Measurements from ENCODE around the gene KRTAP4-16.

GRCh38 chr17:41133880-41134735 lies 32.1 kb upstream of the KRTAP4-16 start:
- TF ChIP-seq CTCF (IDR thresholded peaks at IDR 0.05 in 8 of 11, conservative IDR thresholded peaks at IDR 0.05 in 3 of 11) (no peak), POLR2AphosphoS5 (IDR thresholded peaks at IDR 0.05) (no peak), POLR2A (IDR thresholded peaks at IDR 0.05) (no peak)

Measured in spleen (tissue), 7 donors.